HG03039 (cell line): ENCODE data around the gene PTPRT.
"Not testable (repeated sequence)": the region's sequence is repeated elsewhere in the genome, so short reads cannot be mapped to it uniquely, and the experiment has no call there.

Experiments used
- ATAC-seq: cut with Tn5 transposase; IDR thresholded peaks from one replicate; pipeline ENCODE4 v1.9.1; 2021; ENCODE audit warnings: mild to moderate bottlenecking, moderate library complexity; ENCODE audit not compliant: unreplicated experiment

Gene PTPRT

DNA sequence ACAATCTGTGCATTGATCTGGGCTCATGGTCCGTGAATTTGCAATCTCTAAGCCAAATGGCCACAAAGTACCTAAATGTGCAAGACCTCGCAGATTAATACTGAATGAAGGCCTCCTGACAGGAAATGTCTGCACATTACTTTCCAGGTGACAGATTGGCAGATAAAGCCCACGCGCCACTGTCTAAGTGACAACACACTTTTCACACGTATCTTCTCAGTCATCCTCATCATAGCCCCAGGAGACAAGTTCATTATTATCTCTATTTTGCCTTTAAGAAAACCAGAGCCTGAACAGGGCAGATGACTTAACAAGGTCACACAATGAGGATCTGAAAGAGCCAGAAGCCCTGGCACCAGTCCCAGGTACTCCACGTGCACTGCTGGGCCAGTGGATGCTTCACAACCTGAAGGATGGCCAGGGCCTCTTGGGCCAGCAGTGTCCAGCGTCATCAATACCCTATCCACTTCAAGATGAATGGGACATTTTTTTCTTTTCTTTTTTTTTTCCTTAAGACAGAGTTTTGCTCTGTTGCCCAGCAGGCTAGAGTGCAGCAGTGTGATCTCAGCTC is 266.3 kb downstream of the PTPRT start:
- no peak for ATAC-seq

DNA sequence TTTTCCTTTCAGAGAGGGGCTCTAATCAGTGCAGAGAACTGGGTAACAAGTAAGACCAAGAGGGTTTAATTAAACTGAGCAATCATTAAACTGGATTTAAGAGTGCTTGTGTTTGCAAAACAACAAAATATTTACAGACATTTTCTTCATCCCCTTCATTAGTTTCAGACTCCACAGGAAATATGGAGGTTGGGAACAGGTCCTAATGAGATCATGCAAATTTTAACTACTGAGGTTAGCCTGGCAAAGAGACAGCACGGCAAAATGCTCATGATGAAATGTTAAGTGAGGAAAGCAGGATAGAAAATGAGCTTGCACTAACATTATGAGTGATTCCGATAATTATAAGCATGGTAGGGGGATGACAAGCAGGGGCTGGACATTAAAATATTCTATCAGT is 268.9 kb downstream of the PTPRT start:
- no peak for ATAC-seq

DNA sequence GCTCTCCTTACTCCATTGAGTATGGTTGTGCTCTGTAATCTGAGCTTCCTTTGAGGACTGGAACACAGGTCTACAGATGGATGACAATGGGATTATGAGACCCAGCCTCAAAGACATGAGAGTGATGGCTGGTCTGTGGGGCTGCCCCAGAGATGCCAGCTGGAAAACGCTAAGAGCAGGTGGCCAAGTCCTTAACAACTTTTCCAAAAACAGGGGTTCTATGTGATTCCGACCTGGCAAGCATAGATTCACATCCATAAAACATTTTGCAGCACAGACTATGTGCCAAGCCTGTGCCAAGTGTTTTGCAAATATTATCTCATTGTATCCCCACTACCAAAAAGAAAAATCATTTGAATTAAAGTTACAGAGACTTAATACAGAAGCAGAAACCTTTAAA is 270.4 kb downstream of the PTPRT start:
- no peak for ATAC-seq

DNA sequence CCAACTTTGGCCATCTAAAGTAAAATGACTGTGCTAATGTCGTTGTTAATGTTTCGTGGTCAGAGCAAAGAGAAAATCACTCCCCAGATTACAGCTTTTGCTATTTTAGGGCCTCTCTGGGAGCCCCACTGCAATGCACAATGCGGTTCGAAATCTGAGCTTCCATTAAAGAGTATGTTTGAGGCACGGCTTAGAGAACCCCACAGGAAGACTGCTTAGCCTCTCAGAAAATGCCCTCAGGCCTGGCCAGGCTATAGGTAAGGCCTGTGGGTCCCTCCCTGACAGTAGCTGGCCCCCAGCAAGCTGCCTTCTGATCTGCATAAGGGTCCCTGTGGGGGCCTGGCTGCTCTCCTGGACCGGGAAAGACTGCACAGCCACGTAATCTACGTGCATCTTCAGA is 274.6 kb downstream of the PTPRT start:
- no peak for ATAC-seq

DNA sequence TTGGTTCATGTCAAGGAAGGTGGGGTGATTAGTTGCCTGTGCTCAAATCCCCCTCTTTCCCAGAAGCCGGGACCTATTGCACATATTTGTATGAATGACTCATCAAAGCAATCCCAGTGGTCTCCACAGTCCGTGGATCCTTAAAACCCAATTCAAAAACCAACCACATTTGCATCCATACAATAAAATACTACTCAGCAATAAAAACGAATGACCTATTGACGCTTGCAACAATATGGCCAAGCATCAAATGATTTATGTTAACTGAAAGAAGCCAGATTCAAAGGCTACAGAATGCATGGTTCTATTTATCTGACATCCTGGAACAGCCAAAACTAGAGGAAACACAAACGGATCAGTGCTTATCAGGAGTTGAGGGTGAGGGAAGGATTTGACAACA is 275.4 kb downstream of the PTPRT start:
- ATAC-seq, result no peak

DNA sequence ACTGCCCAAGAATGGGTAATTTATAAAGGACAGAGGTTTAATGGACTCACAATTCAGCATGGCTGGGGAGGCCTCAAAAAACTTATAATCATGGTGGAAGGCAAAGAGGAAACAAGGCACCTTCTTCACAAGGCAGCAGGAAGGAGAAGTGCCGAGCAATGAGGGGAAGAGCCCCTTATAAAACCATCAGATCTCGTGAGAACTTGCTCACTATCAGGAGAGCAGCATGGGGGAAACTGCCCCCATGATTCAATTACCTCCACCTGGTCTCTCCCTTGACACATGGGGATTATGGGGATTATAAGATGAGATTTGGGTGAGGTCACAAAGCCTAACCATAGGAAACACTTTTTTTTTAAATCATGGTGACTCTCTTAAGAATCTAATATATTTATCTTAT is 278.9 kb downstream of the PTPRT start:
- not testable (repeated sequence) for ATAC-seq

DNA sequence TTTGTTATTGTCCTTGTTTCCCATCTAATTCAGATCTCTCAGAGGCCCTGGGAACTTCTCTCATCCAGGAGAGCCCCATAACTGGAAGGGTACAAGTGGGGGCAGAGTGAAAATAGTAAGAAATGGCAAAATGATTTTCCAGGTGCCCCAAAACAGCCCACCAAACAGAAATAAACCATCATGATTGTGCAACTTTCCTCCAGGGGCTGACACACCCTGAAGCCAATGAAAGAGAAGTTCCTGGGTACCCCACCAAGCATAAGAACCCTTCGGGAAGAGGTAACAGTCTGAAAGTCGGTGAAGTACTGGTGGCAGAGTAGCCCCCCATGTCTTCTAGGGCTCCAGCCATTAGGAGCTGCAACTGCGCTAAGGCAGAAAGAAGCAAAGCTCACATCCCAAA is 282.0 kb downstream of the PTPRT start:
- ATAC-seq, result no peak

DNA sequence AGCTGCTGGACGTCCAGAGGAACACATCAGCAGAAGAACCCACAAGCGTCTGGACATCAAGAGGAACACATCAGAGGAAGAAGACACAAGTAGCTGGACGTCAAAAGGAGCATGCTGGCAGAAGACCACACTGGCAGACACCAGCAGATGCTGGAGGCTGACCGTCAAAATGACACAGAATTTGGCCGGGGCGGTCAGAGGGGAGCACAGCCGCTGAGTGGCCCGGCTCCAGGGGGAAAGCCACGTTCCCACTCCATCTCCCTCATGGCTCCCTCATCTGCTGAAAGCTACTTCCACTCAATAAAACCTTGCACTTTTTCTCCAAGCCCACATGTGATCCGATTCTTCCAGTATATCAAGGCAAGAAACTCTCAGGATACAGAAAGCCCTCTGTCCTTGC is 283.6 kb downstream of the PTPRT start:
- ATAC-seq, result no peak

DNA sequence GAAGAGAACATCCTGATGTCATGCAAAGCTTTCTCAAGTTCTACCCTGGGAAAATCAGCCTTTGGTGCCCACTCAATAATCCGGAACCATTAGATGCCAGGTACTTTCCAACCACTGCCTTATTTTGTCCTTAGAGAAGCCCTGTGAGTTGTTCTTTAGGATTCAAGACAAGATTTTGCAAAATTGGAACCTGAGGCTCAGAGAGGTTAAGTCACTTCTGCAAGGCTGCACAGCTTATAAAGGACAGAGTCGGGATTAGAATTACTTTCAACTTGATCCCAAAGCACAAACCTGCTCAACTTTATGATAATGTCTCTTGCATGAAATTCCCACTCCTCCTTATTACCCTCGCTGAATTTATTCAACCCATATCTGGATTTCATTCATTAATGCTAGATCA is 287.2 kb downstream of the PTPRT start:
- no peak for ATAC-seq

DNA sequence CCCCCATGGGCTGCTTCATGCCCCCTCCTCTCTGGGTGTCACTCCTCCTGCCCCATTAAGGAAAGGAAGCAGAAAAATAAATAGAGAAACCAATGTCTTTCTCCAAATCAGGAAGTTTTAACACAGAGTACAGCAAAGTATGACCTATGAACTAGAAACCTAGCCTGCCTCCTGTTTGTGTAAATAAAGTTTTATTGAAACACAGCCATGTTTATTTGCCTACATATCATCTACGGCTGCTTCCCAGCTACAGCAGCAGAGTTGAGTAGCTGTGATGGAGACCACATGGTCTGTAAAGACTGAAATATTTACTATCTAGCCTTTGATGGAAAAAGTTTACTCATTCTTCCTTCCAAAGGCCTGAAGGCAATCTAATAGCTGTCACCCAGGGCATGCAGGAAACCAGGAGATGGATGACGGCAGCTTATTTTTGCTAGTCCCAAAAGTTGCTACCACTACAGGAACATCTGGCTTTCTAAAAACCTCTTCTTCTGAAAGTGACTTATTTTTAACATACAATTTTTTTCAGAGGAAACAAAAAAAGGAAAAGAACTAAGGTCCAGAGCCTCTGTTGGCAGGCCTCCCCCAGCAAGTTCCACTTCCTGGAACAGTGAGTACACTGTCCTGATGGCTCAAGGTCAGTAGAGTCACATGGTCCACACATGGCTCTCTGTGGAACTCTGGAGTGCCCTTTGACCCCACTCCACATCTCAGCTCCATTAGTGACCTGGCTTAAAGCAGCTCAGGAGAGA is 287.8 kb downstream of the PTPRT start:
- ATAC-seq, result no peak

DNA sequence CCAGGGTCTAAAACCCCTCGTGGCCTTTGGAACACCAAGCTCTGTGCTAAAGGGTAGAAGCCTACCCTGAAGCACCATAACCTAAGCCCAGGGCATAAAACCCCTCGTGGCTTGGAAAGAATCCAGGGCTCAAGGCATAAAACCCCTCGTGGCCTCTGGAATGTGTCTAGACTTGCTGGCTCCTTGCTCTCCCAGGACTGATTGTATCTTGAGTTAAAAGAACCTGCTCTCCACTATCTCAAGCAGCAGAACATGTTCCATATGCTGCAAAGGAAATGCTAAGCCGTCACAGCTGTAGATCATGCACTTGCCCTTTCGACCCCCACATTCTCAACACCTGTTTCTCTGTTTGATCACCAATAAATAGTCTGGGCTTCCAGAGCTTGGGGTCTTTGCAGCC is 288.9 kb downstream of the PTPRT start:
- not testable (repeated sequence) for ATAC-seq

DNA sequence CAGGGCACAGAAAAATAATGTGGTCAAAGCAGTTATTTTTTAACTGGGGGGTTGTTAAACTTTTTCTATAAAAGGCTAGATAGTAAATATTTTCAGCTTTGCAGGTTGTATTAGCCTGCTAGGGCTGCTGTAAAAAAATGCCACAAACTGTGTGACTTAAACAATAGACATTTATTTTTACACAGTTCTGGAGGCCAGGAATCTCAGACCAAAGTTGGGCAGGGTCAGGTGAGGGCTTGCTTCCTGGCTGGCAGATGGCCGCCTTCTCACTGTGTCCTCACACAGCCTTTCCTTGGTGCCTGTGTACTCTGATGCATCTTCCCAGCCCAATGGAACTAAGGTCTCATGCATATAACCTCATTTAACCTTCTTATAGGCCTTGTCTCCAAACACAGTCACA is 294.7 kb downstream of the PTPRT start:
- ATAC-seq, result no peak

DNA sequence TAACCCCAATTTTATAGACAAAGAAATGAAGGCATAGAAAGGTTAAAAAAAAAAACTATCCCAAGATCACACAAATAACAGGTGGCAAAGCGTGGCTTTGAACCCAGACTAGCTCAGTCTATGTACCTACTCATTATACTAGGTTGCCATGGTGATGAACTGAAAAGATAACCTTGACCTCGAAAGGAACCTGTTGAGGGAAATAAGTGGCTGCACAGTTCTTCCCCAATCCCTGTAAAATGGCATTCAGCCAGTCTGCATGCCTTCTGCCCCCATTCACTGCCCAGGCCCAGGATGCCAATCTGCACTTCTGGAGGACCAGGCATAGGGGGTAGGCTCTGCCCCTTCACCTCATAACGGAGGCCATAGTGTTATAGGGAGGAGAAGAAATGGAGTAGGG is 295.2 kb downstream of the PTPRT start:
- no peak for ATAC-seq

DNA sequence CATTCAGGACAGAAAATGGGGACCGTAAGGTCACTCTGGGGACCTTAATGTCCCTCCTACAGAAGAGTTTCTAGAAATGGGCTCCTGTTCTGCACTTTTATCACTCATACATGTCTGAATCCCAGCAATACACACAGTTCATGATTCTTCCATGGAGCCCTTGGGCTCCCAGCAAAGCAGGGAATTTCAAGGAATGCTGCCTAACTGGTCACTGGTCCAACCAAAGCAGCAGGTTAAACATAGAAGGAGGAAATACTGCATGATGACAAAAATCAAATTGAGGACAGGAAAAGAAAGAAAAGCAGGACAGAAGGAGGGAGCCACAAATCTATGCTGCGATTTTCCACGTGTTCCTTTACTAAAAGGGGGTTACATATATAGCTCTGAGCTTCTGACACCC is 300.2 kb downstream of the PTPRT start:
- ATAC-seq, result no peak

DNA sequence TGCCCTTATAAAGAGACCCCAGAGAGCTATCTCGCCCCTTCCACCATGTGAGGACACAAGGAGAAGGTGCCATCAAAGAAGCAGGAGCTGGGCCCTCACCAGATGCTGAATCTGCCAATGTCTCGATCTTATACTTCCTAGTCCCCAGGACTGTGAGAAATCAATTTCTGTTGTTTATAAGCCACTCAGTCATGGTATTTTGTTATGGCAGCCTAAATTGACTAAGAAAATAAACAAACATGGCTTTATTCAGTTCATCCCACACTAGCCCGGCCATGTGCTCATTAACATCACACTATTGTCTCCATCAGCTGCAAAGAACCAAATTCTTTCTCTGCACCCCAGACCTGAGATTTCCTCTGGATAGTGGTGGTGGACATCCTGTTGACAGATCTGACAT is 302.4 kb downstream of the PTPRT start:
- ATAC-seq, result no peak

DNA sequence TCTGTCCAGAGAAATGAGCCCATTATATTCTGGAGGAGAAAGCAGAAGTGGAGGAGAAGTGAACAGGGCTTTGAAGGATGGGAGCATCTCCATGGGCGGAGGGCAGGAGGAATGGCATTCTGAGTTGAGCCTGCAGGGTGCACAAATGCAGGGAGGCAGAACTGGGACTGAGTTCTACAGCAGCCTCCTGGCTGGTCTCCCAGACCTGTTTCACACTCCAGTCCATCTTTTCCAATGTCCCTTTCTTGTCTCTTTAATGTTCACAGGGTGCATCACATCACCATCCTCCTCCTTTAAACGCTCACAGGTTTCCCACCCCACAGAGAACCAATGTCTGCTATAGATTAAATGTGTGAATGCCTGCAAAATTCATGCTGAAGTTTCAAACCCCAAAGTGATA is 302.9 kb downstream of the PTPRT start:
- no peak for ATAC-seq

DNA sequence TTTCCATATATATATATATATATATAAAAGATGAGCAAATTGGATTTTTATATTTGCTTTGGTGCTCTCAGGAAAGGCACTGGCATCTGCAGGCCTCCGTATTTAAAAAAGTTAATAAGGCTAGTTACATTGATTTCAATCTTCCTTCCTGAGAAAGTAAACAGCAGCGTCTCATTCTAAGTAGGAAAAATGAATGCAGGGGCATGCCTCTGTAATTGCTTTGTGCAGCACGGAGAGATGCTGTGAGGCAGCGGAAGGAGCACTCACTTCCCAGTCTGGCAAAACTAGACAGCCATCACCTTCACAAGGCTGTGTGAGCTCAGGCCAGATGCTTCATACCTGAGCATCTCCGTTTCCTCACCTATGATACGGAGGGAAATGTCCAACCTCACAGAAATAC is 303.7 kb downstream of the PTPRT start:
- ATAC-seq, result no peak

DNA sequence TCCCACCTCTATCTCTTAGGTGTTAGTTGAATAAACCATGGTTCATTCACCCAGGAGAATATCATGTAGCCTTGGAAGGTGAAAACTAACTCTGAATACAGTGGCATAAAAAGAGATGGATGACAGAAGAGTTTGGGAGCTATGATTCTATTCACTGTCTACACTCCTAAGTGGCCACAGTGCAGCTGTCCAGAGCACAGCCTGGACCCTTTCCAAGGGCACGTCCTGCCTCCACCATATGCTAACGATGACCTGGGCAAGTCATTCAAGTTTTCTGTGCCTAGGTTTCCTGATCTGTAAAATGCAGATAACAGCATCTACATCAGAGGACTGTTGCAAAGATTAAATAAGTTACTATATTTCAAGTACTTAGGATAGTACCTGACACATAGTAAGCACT is 314.1 kb downstream of the PTPRT start:
- no peak for ATAC-seq

DNA sequence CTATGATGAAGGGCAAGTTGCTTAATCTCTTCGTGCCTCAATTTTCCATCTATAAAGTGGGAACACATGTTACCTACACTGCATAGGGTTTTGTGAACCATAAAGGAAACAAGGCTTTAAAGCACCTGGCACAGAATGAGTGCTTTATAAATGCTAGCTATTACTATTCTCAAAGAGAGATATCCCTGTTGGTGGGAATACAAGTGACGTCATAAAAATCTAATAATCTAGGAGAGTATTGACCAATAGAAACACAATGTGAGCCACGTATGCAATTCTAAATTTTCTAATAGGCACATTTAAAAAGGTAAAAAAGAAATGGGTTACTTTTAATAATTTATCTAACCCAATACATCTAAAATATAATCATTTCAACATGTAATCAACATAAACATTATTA is 316.4 kb downstream of the PTPRT start:
- no peak for ATAC-seq

DNA sequence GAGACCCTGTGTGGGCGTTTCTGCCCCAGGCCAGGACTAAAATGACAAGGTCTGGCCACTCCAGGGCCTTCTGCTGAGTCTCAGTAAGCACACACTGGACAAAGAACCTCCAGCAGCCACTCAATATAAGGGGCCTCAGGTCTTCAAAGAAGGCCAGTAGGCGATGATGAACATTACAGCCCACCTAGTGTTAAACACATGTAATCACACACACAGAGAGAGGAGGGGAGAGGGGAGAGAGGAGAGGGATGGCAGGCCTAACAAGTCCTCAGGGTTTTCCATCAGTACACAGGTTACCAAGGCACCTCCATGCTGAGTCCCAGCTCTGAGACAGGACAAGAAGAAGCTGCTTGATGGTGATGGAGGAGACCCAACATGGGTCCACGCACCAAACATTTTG is 325.6 kb downstream of the PTPRT start:
- ATAC-seq, result no peak

DNA sequence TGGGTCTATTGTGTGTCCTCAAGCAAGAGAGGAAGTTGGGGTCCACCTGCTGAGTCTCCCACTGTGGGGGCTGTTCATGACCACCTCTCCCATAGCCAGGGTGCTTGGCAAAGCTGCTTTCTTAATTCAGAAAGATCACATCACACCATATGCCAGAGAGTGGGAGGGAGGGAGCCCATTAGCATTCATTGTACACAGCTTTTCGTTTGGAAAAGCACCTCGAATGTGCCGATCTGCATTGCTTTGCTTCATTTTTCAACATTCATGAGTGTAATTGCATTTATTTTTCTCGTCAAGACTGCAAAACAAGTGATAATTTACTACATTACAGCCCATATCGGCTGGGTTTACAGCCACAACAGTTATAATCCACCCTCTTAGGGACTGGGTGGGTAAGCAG is 327.3 kb downstream of the PTPRT start:
- ATAC-seq, result no peak

DNA sequence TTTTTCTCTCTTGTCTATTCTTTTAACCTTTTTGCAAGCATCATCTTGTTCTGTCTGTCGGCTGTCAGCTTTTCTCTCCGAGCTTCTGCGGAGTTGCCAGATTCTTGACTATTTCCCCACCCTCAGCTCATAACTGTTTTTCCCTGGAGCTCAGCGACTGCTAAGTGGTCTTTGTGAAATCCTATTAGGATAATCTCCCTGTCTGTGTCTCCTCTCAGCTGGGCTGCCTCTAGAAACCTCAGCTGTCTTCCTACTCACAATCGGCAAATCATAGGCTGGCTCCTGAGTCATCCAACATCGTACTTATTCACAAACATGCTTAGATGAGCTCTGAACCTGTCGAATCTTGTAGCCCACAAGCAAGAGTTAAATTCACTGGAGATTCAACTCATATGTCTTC is 332.3 kb downstream of the PTPRT start:
- ATAC-seq, result no peak

DNA sequence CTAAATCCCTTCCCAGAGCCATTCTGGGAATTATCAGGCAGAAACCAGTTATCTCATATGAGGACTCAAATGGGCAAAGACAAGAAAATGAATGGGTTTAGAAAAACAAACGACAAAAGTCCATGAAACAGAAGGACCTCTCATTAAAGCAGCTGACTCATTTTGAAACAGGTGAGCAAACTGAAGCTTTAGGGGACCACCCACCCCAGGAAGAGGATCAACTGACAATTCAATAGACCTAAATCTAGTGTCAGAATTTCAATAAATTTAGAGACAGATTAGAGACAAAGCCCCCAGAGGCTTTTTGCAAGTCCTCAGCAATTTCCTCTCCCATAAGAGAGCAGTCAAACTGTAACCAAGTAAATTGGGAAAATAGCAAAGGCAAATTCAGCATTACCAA is 333.8 kb downstream of the PTPRT start:
- no peak for ATAC-seq
